NCI-H2107 treated with DMSO at 0.1 percent for 48 hours (cell line): Measurements from ENCODE around the gene KCNJ4.
"Not testable (repeated sequence)": the region's sequence is repeated elsewhere in the genome, so short reads cannot be mapped to it uniquely, and the experiment has no call there.

Experiments
- DNase-seq: peaks from one replicate; lab custom pipeline; 2025; ENCODE audit not compliant: unreplicated experiment; lab: John Stamatoyannopoulos, UW

Gene KCNJ4

GRCh38 chr22:38471237-38471636 lies 16.2 kb upstream of the KCNJ4 start:
- no peak for DNase-seq

DNA sequence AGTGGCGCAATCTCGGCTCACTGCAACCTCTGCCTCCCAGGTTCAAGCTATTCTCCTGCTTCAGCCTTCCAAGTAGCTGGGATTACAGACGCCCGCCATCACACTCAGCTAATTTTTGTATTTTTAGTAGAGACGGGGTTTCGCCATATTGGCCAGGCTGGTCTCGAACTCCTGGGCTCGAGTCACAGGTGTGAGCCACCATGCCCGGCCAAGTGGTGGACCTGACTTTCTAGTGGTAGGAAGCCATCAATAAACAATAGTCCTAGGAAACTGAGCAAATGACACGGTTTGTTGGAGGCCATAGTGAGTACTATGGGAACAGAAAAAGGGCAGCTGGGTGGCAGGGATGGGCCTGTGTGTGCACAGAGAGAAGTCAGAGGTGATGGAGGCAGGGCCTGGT lies 15.2 kb upstream of the KCNJ4 start:
- not testable (repeated sequence) for DNase-seq

- DNase-seq: no peak
These were observed 14.3 kb upstream of the KCNJ4 start for GRCh38 chr22:38469306-38469781.

- no peak for DNase-seq
These were observed 13.7 kb upstream of the KCNJ4 start for GRCh38 chr22:38468443-38469305.

GRCh38 chr22:38467904-38468442 lies 13.0 kb upstream of the KCNJ4 start, which contains the start of gene KDELR3:
Gene KDELR3, plus strand, starts transcription at chr22:38468096. Its CDS starts 138 bp downstream, at chr22:38468234.
- no peak for DNase-seq

DNA sequence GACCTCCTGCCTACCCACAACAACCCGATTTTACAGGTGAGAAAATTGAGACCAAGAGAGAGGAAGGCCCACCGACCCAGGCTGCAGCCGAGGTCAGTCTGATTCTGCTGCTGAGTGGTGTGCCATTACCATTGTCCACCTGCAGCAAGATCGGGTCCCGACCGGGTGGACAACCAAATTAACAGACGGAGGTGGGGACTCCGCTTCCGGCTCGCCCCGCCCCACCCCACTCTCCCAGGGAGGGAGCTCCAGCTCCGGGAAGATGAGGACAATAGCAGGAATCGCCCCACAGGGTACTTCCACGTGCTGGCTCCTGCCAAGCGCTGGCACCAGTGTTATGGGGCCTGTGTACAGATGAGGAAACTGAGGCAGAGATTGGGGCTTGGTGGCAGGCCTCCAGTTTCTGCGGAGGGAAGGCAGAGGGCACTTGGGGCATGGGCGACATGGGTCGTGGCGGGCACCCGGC lies 12.5 kb upstream of the KCNJ4 start:
- DNase-seq: no peak

GRCh38 chr22:38465673-38466490 lies 10.9 kb upstream of the KCNJ4 start:
- no peak for DNase-seq

GRCh38 chr22:38464992-38465672 lies 10.1 kb upstream of the KCNJ4 start:
- DNase-seq: no peak

- no peak for DNase-seq
These were observed 8.2 kb upstream of the KCNJ4 start for GRCh38 chr22:38462960-38463784.

DNA sequence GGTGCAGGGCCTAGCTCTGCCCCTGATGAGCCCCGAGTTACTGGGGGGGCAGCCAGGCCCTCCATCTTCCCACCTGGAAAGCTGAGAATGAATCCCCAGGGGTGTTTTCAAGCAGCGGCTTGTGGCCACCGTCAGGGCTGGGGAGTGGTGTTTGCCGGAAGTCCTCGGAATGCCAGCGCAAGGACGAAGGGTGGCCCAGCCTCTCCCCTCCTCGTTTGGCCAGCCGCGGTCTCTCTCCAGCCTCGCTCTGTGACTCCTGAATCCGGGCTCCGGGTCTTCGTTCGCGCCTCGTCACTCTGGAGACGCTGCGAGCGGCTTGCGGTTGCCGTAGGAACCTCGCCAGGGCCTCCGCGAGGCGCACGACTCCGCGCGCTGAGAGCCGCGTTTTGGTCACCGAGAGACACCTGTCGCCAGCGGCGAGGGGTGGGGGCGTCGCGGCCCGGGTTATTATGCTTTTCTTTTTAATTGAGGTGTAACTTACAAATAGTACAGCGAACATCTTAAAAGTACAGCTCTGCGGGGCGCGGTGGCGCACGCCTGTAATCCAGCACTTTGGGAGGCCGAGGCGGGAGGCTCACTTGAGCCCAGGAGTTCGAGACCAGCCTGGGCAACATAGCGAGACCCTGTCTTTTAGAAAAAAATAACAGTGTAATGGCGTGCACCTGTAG lies 6.5 kb upstream of the KCNJ4 start:
- DNase-seq: peak; percentile 65

DNA sequence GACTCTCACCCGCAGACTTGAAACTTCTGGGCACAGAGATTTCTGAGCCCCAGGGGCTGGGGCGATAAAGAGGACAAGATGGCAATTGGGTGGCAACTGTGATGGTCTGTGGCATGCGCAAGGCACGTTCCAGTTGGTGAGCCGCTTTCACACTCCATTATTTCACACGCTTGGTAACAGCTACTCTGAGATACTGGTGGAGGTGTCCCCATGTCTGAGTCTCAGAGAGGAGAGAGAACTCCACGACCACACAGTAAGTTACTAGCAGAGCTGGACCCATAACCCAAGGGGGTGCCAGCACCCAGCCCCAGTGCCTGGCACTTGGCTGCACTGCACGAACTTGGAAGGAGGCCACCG lies 6.0 kb upstream of the KCNJ4 start:
- DNase-seq: no peak

GRCh38 chr22:38460426-38460840 lies 5.4 kb upstream of the KCNJ4 start:
- no peak for DNase-seq

GRCh38 chr22:38456841-38457699 lies 2.1 kb upstream of the KCNJ4 start:
- DNase-seq: no peak

DNA sequence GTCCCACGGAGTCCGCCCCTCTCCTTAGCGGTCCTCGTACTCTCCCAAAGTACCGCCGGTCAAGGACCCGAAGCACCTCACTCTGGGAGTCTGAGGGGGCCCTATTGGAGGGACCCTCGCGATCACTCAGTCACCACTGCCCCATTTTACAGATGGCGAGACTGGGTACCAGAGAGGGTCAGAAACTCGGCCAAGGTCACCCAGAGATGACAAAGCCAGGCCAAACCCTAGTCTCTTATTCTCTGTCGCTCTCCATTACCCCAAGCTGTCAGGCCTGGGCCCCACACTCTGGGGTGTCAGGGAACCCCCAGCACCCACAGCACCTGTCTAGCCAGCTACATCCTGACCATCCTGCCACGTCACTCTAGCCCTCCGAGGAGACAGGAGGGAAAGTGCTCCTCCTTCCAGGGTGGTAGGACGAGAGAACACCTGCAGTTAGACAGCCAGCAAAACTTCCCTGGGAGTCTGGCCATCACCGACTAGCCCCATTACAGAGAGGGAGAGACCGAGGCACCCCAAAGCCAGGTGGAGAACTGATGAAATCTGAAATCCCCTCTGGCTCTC lies 1.4 kb upstream of the KCNJ4 start:
- DNase-seq: no peak

- no peak for DNase-seq
These were observed 702 bp upstream of the KCNJ4 start for GRCh38 chr22:38455530-38456271.

DNA sequence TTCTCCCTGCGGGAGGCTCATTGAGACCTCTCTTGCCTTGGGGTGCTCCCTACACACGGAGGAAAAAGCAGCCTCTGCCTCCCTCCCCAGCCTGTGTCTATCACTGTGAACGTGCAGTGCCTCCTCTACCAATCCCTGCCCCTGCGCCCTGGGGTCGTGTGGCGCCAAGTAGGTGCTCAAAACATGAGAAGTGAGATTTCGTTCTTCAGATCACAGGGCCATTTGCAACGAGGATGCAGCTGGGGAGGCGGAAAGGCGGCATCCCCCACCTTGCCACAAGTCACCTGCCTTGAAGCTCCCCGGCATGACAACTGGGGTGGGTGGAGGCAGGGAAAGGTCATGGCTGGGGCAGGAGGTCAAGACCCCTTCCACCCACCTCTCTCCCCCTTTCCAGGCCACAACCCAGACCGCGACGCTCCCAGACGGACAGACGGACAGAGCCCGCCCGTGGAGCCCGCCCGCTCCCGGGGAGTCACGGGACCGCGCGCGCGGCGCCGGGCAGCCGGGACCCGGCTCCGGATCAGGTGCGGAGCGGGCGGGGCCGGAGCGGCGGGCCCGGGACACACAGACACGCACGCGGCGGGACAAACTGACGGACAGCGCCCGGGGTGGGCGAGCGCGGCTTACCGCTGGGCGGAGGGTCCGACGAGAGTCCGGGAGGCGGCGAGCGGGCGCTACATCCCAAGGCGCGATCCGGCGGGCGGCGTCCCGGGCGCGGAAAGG lies 485 bp downstream of the KCNJ4 start:
- DNase-seq: no peak

DNA sequence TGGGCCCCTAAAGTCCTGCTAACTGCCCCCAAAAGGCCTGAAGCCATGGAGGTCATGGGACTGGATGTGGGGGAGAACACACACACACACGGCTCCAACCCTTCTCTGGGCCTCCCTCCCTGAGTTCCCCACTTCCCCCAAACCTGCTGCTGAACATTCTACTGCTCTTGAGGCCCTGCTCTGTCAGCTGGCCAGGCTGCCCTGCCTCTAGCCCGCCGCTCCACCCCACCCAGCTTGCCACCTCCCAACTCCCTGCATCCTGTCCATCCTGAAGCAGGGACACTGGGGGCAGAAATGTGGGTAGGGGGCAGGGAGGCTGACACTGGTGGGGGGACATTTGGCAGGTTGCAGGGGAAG lies 1.0 kb downstream of the KCNJ4 start:
- no peak for DNase-seq
